ENCODE data around the gene ZNF737.

GRCh38 chr19:20611866-20612265 is 46.3 kb upstream of the ZNF737 start:
- TF ChIP-seq, protein P1, sequence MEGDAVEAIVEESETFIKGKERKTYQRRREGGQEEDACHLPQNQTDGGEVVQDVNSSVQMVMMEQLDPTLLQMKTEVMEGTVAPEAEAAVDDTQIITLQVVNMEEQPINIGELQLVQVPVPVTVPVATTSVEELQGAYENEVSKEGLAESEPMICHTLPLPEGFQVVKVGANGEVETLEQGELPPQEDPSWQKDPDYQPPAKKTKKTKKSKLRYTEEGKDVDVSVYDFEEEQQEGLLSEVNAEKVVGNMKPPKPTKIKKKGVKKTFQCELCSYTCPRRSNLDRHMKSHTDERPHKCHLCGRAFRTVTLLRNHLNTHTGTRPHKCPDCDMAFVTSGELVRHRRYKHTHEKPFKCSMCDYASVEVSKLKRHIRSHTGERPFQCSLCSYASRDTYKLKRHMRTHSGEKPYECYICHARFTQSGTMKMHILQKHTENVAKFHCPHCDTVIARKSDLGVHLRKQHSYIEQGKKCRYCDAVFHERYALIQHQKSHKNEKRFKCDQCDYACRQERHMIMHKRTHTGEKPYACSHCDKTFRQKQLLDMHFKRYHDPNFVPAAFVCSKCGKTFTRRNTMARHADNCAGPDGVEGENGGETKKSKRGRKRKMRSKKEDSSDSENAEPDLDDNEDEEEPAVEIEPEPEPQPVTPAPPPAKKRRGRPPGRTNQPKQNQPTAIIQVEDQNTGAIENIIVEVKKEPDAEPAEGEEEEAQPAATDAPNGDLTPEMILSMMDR (conservative IDR thresholded peaks at IDR 0.05; ENCODE audit: low read depth, low read length), result no peak
- TF ChIP-seq SMC3 (IDR thresholded peaks at IDR 0.05; ENCODE audit: low read depth, low read length) (no peak), POLR2A (IDR thresholded peaks at IDR 0.05; ENCODE audit: low read depth, low read length) (no peak), MAFK (IDR thresholded peaks at IDR 0.05; ENCODE audit: low read depth, low read length) (no peak), RFX5 (IDR thresholded peaks at IDR 0.05; ENCODE audit: low read depth, low read length) (no peak), MXI1 (IDR thresholded peaks at IDR 0.05; ENCODE audit: borderline replicate concordance, low read depth, low read length) (no peak), RCOR1 (IDR thresholded peaks at IDR 0.05; ENCODE audit: insufficient replicate concordance, low read length) (no peak)
- TF ChIP-seq, protein P2, sequence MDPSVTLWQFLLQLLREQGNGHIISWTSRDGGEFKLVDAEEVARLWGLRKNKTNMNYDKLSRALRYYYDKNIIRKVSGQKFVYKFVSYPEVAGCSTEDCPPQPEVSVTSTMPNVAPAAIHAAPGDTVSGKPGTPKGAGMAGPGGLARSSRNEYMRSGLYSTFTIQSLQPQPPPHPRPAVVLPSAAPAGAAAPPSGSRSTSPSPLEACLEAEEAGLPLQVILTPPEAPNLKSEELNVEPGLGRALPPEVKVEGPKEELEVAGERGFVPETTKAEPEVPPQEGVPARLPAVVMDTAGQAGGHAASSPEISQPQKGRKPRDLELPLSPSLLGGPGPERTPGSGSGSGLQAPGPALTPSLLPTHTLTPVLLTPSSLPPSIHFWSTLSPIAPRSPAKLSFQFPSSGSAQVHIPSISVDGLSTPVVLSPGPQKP (IDR thresholded peaks at IDR 0.05; ENCODE audit: borderline replicate concordance, low read depth, low read length), result no peak

Measured in IMR-90 (cell line).